Smooth muscle cell of bladder (primary cell): ENCODE data around the gene TMEM184C. TPM values are rescaled to one million over a fixed set of nuclear protein-coding genes. Genes with fewer than 3 reads are reported as not detected.

Source experiments
- total RNA-seq: library from RNA; depleted of rRNA; stranded (reverse); fragments of >200 nt; gene quantifications from 2 replicates; pipeline ENCODE4 v1.2.3, GENCODE V29; 2014

TMEM184C gene
- 29.7 and 42.0 TPM in 2 replicates for total RNA-seq

DNA sequence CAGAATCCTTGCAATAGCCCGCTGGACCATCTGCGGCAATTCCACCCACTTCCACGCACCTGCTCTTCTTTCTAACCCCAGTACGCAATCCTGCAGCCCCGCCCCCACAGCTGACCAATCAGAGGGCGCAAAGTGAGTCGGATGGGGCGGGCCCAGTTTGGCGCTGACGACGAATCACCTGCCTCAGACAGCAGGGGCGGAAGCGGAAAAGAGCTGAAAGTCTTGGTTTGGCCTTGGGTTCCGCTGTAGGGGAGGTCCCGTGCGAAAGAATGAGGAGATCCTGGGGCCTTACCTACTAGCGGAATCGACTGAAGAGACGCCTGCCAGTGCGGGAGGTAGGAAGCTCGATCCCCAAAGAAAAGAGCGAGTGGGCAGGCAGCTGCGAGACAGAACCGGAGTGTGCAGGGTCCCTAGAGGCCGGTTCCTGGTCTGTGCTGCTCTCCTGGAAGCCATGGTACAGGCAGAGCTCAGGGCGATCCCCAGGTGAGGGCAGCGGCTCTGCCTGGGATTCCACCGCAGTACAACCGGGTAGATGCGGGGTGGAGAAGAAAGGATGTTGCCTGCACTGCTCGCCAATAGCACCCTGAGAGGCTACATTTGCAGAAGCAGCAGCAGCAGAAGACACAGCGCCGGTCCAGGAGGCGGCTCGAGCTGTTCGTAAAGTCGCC, at the start of gene TMEM184C:
Gene TMEM184C (plus strand): TSS at position 225 of the 668 bp plus-strand sequence. CDS start 560 bp downstream, outside the sequence.

DNA sequence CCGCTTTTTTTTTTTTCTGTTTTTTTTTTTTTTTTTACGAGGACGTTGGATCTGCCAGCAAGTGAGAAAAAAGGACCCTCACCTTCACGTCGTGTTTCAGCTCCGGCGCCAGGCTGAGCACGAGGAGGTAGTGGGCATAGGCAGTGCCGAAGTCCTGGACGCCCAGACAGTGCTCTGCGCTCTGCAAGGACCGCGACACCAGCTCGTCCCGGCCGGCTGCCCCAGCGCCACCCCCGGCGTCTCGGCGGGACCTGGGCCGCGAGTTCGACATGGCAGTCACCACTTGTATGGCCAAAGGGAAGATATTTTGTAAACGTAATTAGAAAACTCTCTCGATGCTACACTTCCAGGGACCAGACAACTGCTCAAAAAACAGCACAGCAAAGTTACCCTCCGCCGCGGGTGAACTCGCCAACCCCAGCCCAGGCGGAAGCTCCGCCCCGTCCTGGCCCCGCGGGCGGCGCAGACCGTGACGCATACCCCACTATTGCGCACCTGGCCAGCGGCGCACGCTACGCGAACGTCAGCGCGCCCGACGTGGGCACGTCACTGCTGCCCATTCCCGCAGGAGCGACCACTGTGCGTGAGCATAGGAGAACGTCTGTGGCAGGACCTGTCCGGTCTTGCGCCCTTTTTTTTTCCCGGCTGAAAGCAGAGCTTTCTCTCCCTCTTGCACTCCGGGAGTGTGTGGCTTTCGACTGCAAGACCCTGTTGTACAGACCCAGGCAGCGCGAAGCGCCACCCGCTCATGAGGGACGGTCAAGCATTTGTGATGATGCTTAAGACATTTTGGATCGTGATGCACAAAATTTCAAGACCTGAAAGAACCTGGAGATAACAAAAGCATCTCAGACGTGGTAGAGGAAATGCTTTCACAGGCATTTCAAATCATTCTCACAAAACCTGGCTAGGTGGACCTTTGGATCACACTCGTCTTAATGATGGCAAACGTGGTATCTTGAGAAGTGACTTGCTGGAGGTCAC, 66.8 kb downstream of the TMEM184C start, which contains the start of gene PRMT9:
Gene PRMT9 (minus strand): TSS at position 447 of the 984 bp plus-strand sequence. CDS start 176 bp downstream, at position 271.

Other genes with a start within 250 kb of the TMEM184C start
- gene EDNRA, start 136.3 kb upstream of the TMEM184C start, total RNA-seq: 3.4 and 8.0 TPM in 2 replicates
- 10.3 and 11.4 TPM in 2 replicates for gene PRMT9, start 66.8 kb downstream of the TMEM184C start, total RNA-seq
- 26.7 and 30.8 TPM in 2 replicates for gene ARHGAP10, start 114.7 kb downstream of the TMEM184C start, total RNA-seq